Mucosa of rectum (tissue), 2 donors: ENCODE measurements around the gene TRIM41.

Experiments
- H3K27ac ChIP-seq, 2 donors: one replicate each; pipeline ENCODE4 v1.7.0; 2013; ENCODE audit warnings: inconsistent platforms in 2 of 2, low read depth in 2 of 2, low read length in 2 of 2
- H3K27me3 ChIP-seq, 2 donors: one replicate each; pipeline ENCODE4 v1.7.0; 2013; ENCODE audit warnings: low read length in 2 of 2; ENCODE audit not compliant: control insufficient read depth in 2 of 2, insufficient read depth in 2 of 2
- H3K36me3 ChIP-seq, 2 donors: one replicate each; pipeline ENCODE4 v1.7.0; 2013; ENCODE audit warnings: low read length in 2 of 2; ENCODE audit not compliant: control insufficient read depth in 2 of 2, insufficient read depth in 2 of 2
- H3K4me1 ChIP-seq, 2 donors: one replicate each; pipeline ENCODE4 v1.7.0; 2013; ENCODE audit warnings: low read length in 2 of 2, mild to moderate bottlenecking in 1 of 2; ENCODE audit not compliant: control insufficient read depth in 2 of 2, insufficient read depth in 2 of 2
- H3K4me3 ChIP-seq, 2 donors: one replicate each; pipeline ENCODE4 v1.7.0; 2013; ENCODE audit warnings: low read length in 2 of 2
- H3K9ac ChIP-seq, 2 donors: one replicate each; pipeline ENCODE4 v1.7.0; 2013; ENCODE audit warnings: low read length in 2 of 2, low read depth in 1 of 2, mild to moderate bottlenecking in 1 of 2
- H3K9me3 ChIP-seq, 2 donors: one replicate each; pipeline ENCODE4 v1.7.0; 2013; ENCODE audit warnings: low read length in 2 of 2; ENCODE audit not compliant: control insufficient read depth in 2 of 2
- donor health status: healthy.
- donor health status: Normal muscosa, but diverticular disease.

The TRIM41 gene

GRCh38 chr5:181232593-181232992 is 9.5 kb downstream of the TRIM41 start:
- H3K9ac ChIP-seq, result no peak overlapping the region
- no peak overlapping the region for H3K27ac ChIP-seq
- peaks cover 52 to 61% of the 10 kb centered on the region in 2 donors for H3K36me3 ChIP-seq
- H3K9me3 ChIP-seq, result no peaks in the 10 kb centered on the region
- H3K4me3 ChIP-seq, result no peak overlapping the region
- H3K27me3 ChIP-seq, result no peaks in the 10 kb centered on the region
- H3K4me1 ChIP-seq, result no peaks in the 10 kb centered on the region

DNA sequence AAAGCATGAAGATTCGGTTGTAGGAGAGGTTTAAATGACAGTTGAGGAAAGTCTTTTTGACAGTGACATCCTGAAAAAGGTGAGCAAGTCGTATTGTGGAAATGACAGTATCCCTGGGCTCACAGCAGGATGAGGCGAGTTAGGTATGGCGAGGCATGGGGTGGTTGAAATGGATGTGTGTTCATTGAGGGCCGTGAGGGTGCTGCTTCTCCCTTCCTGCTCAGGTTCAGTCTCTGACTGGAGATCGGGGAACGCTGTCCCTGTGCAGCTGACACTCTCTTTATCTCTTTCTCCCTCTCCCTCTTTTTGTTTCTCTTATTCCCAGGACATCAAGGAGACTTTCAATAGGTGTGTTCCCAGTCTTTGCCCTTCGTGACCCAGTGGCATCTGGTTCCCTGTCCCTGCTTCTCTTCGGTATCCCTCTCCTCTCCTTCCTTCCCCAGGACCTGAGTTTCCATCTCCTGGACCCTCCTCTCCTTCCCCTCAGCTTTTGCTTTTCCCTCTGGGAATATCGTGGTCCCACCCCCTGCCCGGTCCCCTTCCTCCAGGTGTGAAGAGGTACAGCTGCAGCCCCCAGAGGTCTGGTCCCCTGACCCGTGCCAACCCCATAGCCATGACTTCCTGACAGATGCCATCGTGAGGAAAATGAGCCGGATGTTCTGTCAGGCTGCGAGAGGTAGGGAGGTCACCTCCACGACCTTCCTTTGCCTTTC is 10.2 kb downstream of the TRIM41 start:
- no peaks in the 10 kb centered on the region for H3K27me3 ChIP-seq
- no peaks in the 10 kb centered on the region for H3K9me3 ChIP-seq
- H3K36me3 ChIP-seq, result peaks cover 58 to 67% of the 10 kb centered on the region in 2 donors
- H3K9ac ChIP-seq, result no peak overlapping the region
- H3K27ac ChIP-seq, result no peak overlapping the region
- no peak overlapping the region for H3K4me3 ChIP-seq
- no peaks in the 10 kb centered on the region for H3K4me1 ChIP-seq

DNA sequence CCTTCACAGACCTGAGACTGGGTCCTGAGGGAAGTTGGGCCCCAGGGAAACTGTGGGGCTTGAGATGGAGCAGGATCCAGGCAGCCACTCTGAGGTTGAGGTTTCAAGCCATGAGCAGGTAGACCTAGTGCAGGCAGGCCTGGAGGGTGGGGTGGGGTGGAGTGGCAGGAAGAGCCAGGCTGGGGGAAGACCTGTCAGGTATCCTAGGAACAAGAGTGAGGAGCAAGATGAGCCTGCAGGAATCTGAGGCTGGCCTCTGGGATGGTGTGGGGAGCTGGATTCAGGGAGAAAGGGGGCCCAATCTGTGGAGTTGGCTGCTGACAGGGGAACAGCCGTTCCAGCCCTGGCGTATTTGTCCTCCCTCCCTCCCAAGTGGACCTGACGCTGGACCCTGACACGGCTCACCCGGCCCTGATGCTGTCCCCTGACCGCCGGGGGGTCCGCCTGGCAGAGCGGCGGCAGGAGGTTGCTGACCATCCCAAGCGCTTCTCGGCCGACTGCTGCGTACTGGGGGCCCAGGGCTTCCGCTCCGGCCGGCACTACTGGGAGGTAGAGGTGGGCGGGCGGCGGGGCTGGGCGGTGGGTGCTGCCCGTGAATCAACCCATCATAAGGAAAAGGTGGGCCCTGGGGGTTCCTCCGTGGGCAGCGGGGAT is 10.8 kb downstream of the TRIM41 start:
- no peak overlapping the region for H3K4me3 ChIP-seq
- H3K9me3 ChIP-seq, result no peaks in the 10 kb centered on the region
- no peaks in the 10 kb centered on the region for H3K27me3 ChIP-seq
- no peak overlapping the region for H3K9ac ChIP-seq
- no peaks in the 10 kb centered on the region for H3K4me1 ChIP-seq
- H3K27ac ChIP-seq, result no peak overlapping the region
- H3K36me3 ChIP-seq, result peaks cover 62 to 74% of the 10 kb centered on the region in 2 donors

DNA sequence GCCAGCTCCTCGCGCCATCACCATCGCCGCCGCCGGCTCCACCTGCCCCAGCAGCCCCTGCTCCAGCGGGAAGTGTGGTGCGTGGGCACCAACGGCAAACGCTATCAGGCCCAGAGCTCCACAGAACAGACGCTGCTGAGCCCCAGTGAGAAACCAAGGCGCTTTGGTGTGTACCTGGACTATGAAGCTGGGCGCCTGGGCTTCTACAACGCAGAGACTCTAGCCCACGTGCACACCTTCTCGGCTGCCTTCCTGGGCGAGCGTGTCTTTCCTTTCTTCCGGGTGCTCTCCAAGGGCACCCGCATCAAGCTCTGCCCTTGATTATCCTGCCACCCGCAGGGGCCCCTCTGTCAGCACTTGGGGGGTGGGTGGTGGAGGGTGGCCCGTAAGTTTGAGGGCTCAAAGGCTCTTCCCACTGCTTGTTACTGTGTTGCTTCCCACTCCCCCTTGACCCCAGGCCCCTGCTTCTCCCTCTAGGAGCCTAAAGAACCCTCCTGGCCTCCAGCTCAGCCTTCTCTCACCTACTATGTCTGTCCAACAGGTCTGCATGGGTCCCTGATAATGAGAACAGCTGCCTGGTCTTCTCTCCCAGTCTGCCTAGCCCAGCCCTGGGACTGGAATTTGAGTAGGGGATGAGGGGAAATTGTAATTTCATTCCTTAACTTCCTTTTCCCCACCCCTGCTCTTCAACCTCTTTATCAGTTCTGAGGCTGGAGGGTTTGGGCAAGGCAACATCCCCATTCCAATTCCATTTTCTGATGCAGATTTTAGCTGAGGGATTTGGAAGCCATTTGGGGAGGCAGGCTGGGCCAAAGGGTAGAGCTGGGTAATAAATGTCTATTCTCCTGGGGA is 11.6 kb downstream of the TRIM41 start:
- Histone ChIP-seq H3K27me3 (no peaks in the 10 kb centered on the region), H3K36me3 (peaks cover 70 to 77% of the 10 kb centered on the region in 2 donors), H3K9ac (no peak overlapping the region), H3K9me3 (no peaks in the 10 kb centered on the region), H3K4me3 (no peak overlapping the region), H3K4me1 (no peaks in the 10 kb centered on the region), H3K27ac (no peak overlapping the region)

GRCh38 chr5:181235323-181235688 is 12.2 kb downstream of the TRIM41 start:
- Histone ChIP-seq H3K27ac (no peak overlapping the region), H3K36me3 (peaks cover 72 to 83% of the 10 kb centered on the region in 2 donors)

GRCh38 chr5:181235689-181236366 is 12.7 kb downstream of the TRIM41 start:
- peaks cover 68 to 84% of the 10 kb centered on the region in 2 donors for H3K36me3 ChIP-seq
- no peak overlapping the region for H3K27ac ChIP-seq

More at GRCh38 chr5:181235323-181235688, 12.2 kb downstream of the TRIM41 start:
- Histone ChIP-seq H3K9ac (no peak overlapping the region), H3K4me3 (no peak overlapping the region), H3K9me3 (no peaks in the 10 kb centered on the region), H3K27me3 (no peaks in the 10 kb centered on the region), H3K4me1 (no peaks in the 10 kb centered on the region)

DNA sequence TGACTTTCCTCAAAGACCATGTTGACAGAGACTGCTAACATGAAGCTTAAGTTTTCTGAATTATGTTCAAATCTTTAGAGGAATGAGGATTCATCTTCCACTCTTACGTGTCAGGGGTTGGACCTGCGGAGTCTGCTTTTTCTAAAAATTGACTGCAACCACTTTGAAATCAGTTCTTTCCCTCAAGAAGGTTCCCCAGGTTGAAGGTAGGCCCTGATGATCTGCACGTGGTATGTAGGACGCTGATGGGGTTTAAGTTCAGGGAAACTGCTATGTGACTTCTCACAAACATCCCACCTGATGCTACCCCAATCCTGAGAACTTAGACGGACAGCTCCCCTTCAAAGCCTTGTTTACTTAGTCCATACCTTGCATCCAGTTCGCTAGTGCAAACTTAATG is 13.4 kb downstream of the TRIM41 start:
- H3K36me3 ChIP-seq, result peaks cover 66 to 83% of the 10 kb centered on the region in 2 donors
- H3K9me3 ChIP-seq, result no peaks in the 10 kb centered on the region
- H3K9ac ChIP-seq, result no peak overlapping the region
- H3K27me3 ChIP-seq, result no peaks in the 10 kb centered on the region
- no peak overlapping the region for H3K27ac ChIP-seq
- H3K4me1 ChIP-seq, result peaks cover 1 to 3% of the 10 kb centered on the region in 2 donors
- H3K4me3 ChIP-seq, result no peak overlapping the region

More at GRCh38 chr5:181235689-181236366, 12.7 kb downstream of the TRIM41 start:
- Histone ChIP-seq H3K4me1 (no peaks in the 10 kb centered on the region), H3K9ac (no peak overlapping the region), H3K4me3 (no peak overlapping the region), H3K27me3 (no peaks in the 10 kb centered on the region), H3K9me3 (no peaks in the 10 kb centered on the region)

DNA sequence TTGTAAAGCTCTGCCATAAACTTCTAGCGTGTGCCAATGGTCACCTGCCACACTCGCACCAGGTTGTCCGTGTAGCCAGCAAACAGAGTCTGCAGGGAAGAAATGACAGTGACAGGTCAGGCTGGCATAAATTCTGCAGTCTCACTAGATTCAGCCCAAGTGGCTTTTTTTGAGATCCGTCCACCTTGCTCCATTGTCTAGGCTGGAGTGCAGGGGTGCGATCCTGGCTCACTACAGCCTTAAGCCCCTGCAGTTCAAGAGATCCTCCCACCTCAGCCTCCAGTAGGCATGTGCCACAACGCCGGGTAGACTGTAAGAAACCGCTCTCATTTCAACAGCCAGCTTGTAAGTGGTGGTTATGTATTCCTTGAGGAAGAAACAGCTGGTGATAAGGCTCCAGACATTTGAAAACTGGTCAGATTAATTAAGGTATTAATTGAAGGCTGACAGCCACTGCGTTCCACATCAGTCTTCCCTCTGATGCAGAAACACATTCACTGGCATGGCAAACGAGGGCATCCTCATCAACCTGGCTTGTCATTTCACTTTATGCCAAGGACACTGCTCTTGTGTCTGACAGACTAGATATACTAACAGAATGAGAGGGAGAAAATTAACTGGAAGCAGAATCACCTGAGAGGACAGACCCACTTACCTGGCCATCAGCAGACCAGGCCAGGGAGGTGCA is 14.0 kb downstream of the TRIM41 start:
- no peaks in the 10 kb centered on the region for H3K27me3 ChIP-seq
- peaks cover 71 to 86% of the 10 kb centered on the region in 2 donors for H3K36me3 ChIP-seq
- H3K9me3 ChIP-seq, result no peaks in the 10 kb centered on the region
- no peak overlapping the region for H3K4me3 ChIP-seq
- H3K4me1 ChIP-seq, result peaks cover 7 to 9% of the 10 kb centered on the region in 2 donors
- no peak overlapping the region for H3K9ac ChIP-seq
- H3K27ac ChIP-seq, result no peak overlapping the region

GRCh38 chr5:181237729-181238385 is 14.8 kb downstream of the TRIM41 start:
- no peak overlapping the region for H3K9ac ChIP-seq
- peaks cover 14 to 17% of the 10 kb centered on the region in 2 donors for H3K4me1 ChIP-seq
- H3K4me3 ChIP-seq, result no peak overlapping the region
- H3K36me3 ChIP-seq, result peaks cover 67 to 82% of the 10 kb centered on the region in 2 donors
- no peaks in the 10 kb centered on the region for H3K27me3 ChIP-seq
- H3K9me3 ChIP-seq, result no peaks in the 10 kb centered on the region
- H3K27ac ChIP-seq, result no peak overlapping the region
